Nephron progenitor cell (in vitro differentiated cells): ENCODE measurements around the gene LRFN4.

Experiments
- DNase-seq: peaks from one replicate; pipeline ENCODE4 v3.0.0; 2021
- H3K27ac Mint-ChIP-seq: 2 replicates; pipeline ENCODE4 v1.8.0; 2021; ENCODE audit warnings: mild to moderate bottlenecking, moderate library complexity, mixed read lengths
- H3K27me3 Mint-ChIP-seq: 2 replicates; pipeline ENCODE4 v1.8.0; 2021; ENCODE audit warnings: mild to moderate bottlenecking, low read depth, mixed read lengths; ENCODE audit not compliant: poor library complexity
- H3K36me3 Mint-ChIP-seq: 2 replicates; pipeline ENCODE4 v1.8.0; 2021; ENCODE audit warnings: low read depth, mixed read lengths
- H3K4me1 Mint-ChIP-seq: 2 replicates; pipeline ENCODE4 v1.8.0; 2021; ENCODE audit warnings: mixed read lengths
- H3K4me3 Mint-ChIP-seq: 2 replicates; pipeline ENCODE4 v1.8.0; 2021; ENCODE audit warnings: mild to moderate bottlenecking, moderate library complexity, mixed read lengths
- H3K9me3 Mint-ChIP-seq: 2 replicates; pipeline ENCODE4 v1.8.0; 2021; ENCODE audit warnings: mild to moderate bottlenecking, moderate library complexity, mixed read lengths
- CTCF ChIP-seq: fragments of 200-600 bp; sonication (generic); IDR thresholded peaks from 2 replicates; pipeline ENCODE4 v1.5.0; 2021; ENCODE audit warnings: antibody characterized with exemption

LRFN4 gene

GRCh38 chr11:66834943-66835342, 21.9 kb upstream of the LRFN4 start:
- H3K36me3 Mint-ChIP-seq = peaks cover 10% of the 10 kb centered on the region
- H3K9me3 Mint-ChIP-seq = no peaks in the 10 kb centered on the region
- no peaks in the 10 kb centered on the region for H3K27me3 Mint-ChIP-seq
- no peak overlapping the region for H3K4me3 Mint-ChIP-seq
- peak overlapping the region; percentile 8 for H3K27ac Mint-ChIP-seq
- no peak for DNase-seq
- no peak for TF ChIP-seq CTCF
- H3K4me1 Mint-ChIP-seq = peaks cover 5% of the 10 kb centered on the region

- DNase-seq = no peak
- TF ChIP-seq CTCF = no peak
- Mint-ChIP-seq H3K9me3 (no peaks in the 10 kb centered on the region), H3K27ac (no peak overlapping the region), H3K4me1 (peaks cover 5% of the 10 kb centered on the region), H3K4me3 (no peak overlapping the region), H3K27me3 (no peaks in the 10 kb centered on the region), H3K36me3 (peaks cover 10% of the 10 kb centered on the region)
Observed at GRCh38 chr11:66835768-66836405, 21.0 kb upstream of the LRFN4 start.

- H3K27ac Mint-ChIP-seq = no peak overlapping the region
- TF ChIP-seq CTCF = no peak
- no peak overlapping the region for H3K4me3 Mint-ChIP-seq
- H3K4me1 Mint-ChIP-seq = peaks cover 30% of the 10 kb centered on the region
- no peaks in the 10 kb centered on the region for H3K9me3 Mint-ChIP-seq
- H3K36me3 Mint-ChIP-seq = peaks cover 6% of the 10 kb centered on the region
- H3K27me3 Mint-ChIP-seq = no peaks in the 10 kb centered on the region
- DNase-seq = no peak
Observed at GRCh38 chr11:66840317-66841091, 16.4 kb upstream of the LRFN4 start.

- peak overlapping the region; percentile 93 for H3K4me3 Mint-ChIP-seq
- H3K27ac Mint-ChIP-seq = no peak overlapping the region
- no peaks in the 10 kb centered on the region for H3K9me3 Mint-ChIP-seq
- H3K27me3 Mint-ChIP-seq = no peaks in the 10 kb centered on the region
- TF ChIP-seq CTCF = no peak
- H3K4me1 Mint-ChIP-seq = peaks cover 30% of the 10 kb centered on the region
- no peak for DNase-seq
- peaks cover 6% of the 10 kb centered on the region for H3K36me3 Mint-ChIP-seq
Observed at GRCh38 chr11:66841861-66842260, 15.0 kb upstream of the LRFN4 start.

- Mint-ChIP-seq H3K27ac (peak overlapping the region; percentile 95), H3K4me1 (peaks cover 30% of the 10 kb centered on the region), H3K9me3 (no peaks in the 10 kb centered on the region), H3K4me3 (peak overlapping the region; percentile 93), H3K36me3 (peaks cover 6% of the 10 kb centered on the region), H3K27me3 (no peaks in the 10 kb centered on the region)
- no peak for TF ChIP-seq CTCF
- DNase-seq = no peak
Observed at GRCh38 chr11:66842501-66842895, 14.4 kb upstream of the LRFN4 start.
